Prostate gland (tissue), 2 donors: ENCODE measurements around the gene WNK2.

Source experiments
- POLR2AphosphoS5 ChIP-seq: sonication (generic); formaldehyde crosslinking; IDR thresholded peaks from one replicate; pipeline ENCODE4 v1.6.1; 2017; ENCODE audit warnings: antibody characterized with exemption
- TF ChIP-seq, protein P1 (sequence below), 4 experiments: fragments of 200-600 bp in 2 of 4; fragments of 450-650 bp in 2 of 4; sonication (generic) in 2 of 4; IDR thresholded peaks; 1 replicate in 3 of 4; 2 replicates in 1 of 4; pipeline ENCODE4 v1.5.1; 2016 to 2019; ENCODE audit warnings: antibody characterized with exemption in 4 of 4, mild to moderate bottlenecking in 2 of 4, moderate library complexity in 2 of 4

DNA sequence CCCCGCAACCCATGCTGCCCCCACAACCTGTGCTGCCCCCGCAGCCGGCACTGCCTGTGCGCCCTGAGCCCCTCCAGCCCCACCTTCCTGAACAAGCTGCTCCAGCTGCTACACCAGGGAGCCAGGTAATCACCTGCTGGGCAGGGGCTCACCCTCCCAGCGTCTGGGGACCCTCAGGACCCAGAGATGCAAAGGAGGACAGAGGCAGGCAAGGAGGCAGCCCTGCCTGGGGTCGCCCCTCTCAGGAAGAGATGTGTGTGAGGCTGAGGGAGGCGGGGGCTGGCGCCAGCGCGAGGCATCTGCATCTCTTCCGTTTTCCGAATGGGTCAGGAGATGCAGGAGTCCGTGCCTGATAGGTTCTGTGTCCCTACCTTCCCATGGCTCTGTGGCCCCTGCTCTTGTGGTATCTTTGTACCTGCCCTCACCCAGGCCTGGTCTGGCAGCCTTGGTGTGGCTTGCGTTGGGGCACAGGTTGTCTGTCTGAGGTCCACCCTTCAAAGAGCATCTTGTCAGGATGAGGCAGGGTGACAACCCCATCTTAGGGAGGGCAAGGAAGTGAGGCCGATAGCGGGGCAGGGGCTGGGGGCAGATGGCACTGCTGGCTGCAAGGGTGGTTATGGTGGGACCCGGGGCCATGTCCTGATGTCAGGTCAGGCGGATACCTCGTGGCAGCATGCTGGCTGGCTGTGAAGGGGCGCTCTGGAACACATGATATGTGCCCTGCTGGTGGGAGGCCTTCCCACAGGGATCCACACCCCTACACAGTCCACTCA is 75.7 kb downstream of the WNK2 start:
- TF ChIP-seq, protein P1, sequence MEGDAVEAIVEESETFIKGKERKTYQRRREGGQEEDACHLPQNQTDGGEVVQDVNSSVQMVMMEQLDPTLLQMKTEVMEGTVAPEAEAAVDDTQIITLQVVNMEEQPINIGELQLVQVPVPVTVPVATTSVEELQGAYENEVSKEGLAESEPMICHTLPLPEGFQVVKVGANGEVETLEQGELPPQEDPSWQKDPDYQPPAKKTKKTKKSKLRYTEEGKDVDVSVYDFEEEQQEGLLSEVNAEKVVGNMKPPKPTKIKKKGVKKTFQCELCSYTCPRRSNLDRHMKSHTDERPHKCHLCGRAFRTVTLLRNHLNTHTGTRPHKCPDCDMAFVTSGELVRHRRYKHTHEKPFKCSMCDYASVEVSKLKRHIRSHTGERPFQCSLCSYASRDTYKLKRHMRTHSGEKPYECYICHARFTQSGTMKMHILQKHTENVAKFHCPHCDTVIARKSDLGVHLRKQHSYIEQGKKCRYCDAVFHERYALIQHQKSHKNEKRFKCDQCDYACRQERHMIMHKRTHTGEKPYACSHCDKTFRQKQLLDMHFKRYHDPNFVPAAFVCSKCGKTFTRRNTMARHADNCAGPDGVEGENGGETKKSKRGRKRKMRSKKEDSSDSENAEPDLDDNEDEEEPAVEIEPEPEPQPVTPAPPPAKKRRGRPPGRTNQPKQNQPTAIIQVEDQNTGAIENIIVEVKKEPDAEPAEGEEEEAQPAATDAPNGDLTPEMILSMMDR (IDR thresholded peaks at IDR 0.05): no peak
- TF ChIP-seq POLR2AphosphoS5: no peak
